Measurements from ENCODE around the gene FNIP1.

The FNIP1 gene

GRCh38 chr5:131769961-131770360 is 26.9 kb downstream of the FNIP1 start:
- no peak overlapping the region for H3K4me3 ChIP-seq (ENCODE audit: low read length)
- H3K27me3 ChIP-seq (replicated peaks; ENCODE audit: insufficient read depth, low read length): no peaks in the 10 kb centered on the region
- no peak for TF ChIP-seq EZH2 (optimal IDR thresholded peaks at IDR 0.05; ENCODE audit: low read depth, low read length)
- TF ChIP-seq EZH2phosphoT487 (IDR thresholded peaks at IDR 0.05; ENCODE audit: low read length): no peak
- no peak for TF ChIP-seq CTCF (IDR thresholded peaks at IDR 0.05; ENCODE audit: low read length)
- peaks cover 30% of the 10 kb centered on the region; the same call in 1 of the 2 replicates for H4K20me1 ChIP-seq (ENCODE audit: insufficient read depth, low read length)
- H3F3A ChIP-seq (ENCODE audit: insufficient read depth, low read length): no peaks in the 10 kb centered on the region
- no peaks in the 10 kb centered on the region for H3K9me3 ChIP-seq (replicated peaks; ENCODE audit: insufficient read depth, low read length)
- no peak overlapping the region for H3K9ac ChIP-seq (ENCODE audit: low read length)
- no peaks in the 10 kb centered on the region; the same call in 1 of the 2 replicates for H3K36me3 ChIP-seq (replicated peaks; ENCODE audit: insufficient read depth, low read length)
- peaks cover 9% of the 10 kb centered on the region for H3K4me1 ChIP-seq (ENCODE audit: low read length)
- H3K79me2 ChIP-seq (ENCODE audit: low read length): peaks cover 97% of the 10 kb centered on the region
- H3K4me2 ChIP-seq (ENCODE audit: low read depth, low read length): no peak overlapping the region
- H3K27ac ChIP-seq (ENCODE audit: low read length): no peak overlapping the region
- no peaks in the 10 kb centered on the region for H3K9me2 ChIP-seq (replicated peaks; ENCODE audit: insufficient read depth, low read length)
- no peak overlapping the region for H2AFZ ChIP-seq (ENCODE audit: low read length)
- no peak for DNase-seq

- DNase-seq: no peak
- no peak for TF ChIP-seq EZH2phosphoT487 (IDR thresholded peaks at IDR 0.05; ENCODE audit: low read length)
- no peak for TF ChIP-seq EZH2 (optimal IDR thresholded peaks at IDR 0.05; ENCODE audit: low read depth, low read length)
- TF ChIP-seq CTCF (IDR thresholded peaks at IDR 0.05; ENCODE audit: low read length): no peak
- no peak overlapping the region for H2AFZ ChIP-seq (ENCODE audit: low read length)
- H3K9me2 ChIP-seq (replicated peaks; ENCODE audit: insufficient read depth, low read length): no peaks in the 10 kb centered on the region
- H3K36me3 ChIP-seq (replicated peaks; ENCODE audit: insufficient read depth, low read length): no peaks in the 10 kb centered on the region; the same call in 1 of the 2 replicates
- H3K79me2 ChIP-seq (ENCODE audit: low read length): peaks cover 97% of the 10 kb centered on the region
- no peak overlapping the region for H3K9ac ChIP-seq (ENCODE audit: low read length)
- H3K27me3 ChIP-seq (replicated peaks; ENCODE audit: insufficient read depth, low read length): no peaks in the 10 kb centered on the region
- no peak overlapping the region for H3K4me3 ChIP-seq (ENCODE audit: low read length)
- H4K20me1 ChIP-seq (ENCODE audit: insufficient read depth, low read length): peaks cover 26% of the 10 kb centered on the region; the same call in 1 of the 2 replicates
- no peaks in the 10 kb centered on the region for H3F3A ChIP-seq (ENCODE audit: insufficient read depth, low read length)
- no peak overlapping the region for H3K27ac ChIP-seq (ENCODE audit: low read length)
- peaks cover 9% of the 10 kb centered on the region for H3K4me1 ChIP-seq (ENCODE audit: low read length)
- H3K9me3 ChIP-seq (replicated peaks; ENCODE audit: insufficient read depth, low read length): no peaks in the 10 kb centered on the region
- H3K4me2 ChIP-seq (ENCODE audit: low read depth, low read length): no peak overlapping the region
Observed at GRCh38 chr5:131769336-131769735, 27.5 kb downstream of the FNIP1 start.

DNA sequence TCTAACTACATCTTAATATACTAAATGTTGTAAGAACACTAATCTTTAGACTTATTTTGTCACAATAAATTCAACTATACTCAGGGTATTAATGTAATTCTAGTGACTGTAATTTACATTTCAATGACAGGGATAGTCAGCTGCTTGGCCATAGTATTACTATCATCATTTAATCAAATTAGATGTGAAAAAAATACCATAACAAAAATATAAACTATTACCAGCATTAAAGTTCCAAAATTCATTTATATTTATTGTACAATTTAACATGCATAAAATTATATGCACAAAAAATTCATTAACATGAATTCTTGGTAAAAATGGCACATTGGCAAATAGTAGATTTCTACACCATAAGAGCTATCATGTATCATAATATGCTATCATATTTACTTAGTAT is 28.9 kb downstream of the FNIP1 start:
- Histone ChIP-seq H3K36me3 (replicated peaks; ENCODE audit: insufficient read depth, low read length) (no peaks in the 10 kb centered on the region; the same call in 1 of the 2 replicates), H3K9me3 (replicated peaks; ENCODE audit: insufficient read depth, low read length) (no peaks in the 10 kb centered on the region), H4K20me1 (ENCODE audit: insufficient read depth, low read length) (peaks cover 16% of the 10 kb centered on the region; the same call in 1 of the 2 replicates), H3K27ac (ENCODE audit: low read length) (no peak overlapping the region), H3K4me3 (ENCODE audit: low read length) (no peak overlapping the region), H3K79me2 (ENCODE audit: low read length) (peaks cover 97% of the 10 kb centered on the region), H3K4me1 (ENCODE audit: low read length) (peaks cover 9% of the 10 kb centered on the region), H3K9me2 (replicated peaks; ENCODE audit: insufficient read depth, low read length) (no peaks in the 10 kb centered on the region), H3K4me2 (ENCODE audit: low read depth, low read length) (no peak overlapping the region), H3K9ac (ENCODE audit: low read length) (no peak overlapping the region), H3K27me3 (replicated peaks; ENCODE audit: insufficient read depth, low read length) (no peaks in the 10 kb centered on the region), H3F3A (ENCODE audit: insufficient read depth, low read length) (no peaks in the 10 kb centered on the region), H2AFZ (ENCODE audit: low read length) (no peak overlapping the region)
- TF ChIP-seq EZH2phosphoT487 (IDR thresholded peaks at IDR 0.05; ENCODE audit: low read length) (no peak), EZH2 (optimal IDR thresholded peaks at IDR 0.05; ENCODE audit: low read depth, low read length) (no peak), CTCF (IDR thresholded peaks at IDR 0.05; ENCODE audit: low read length) (no peak)
- no peak for DNase-seq
